Body of pancreas (tissue), 4 donors: Measurements from ENCODE around the gene ADGRB3.

Experiments used
- CTCF ChIP-seq, 7 experiments: fragments of 450-650 bp in 4 of 7; fragments of 200-600 bp in 3 of 7; sonication (generic) in 3 of 7; IDR thresholded peaks; one replicate each; pipeline ENCODE4 v1.5.1; 2016 to 2019; ENCODE audit warnings: antibody characterized with exemption in 7 of 7
- POLR2A ChIP-seq, 3 donors: fragments of 450-650 bp; IDR thresholded peaks; one replicate each; pipeline ENCODE4 v1.6.1; 2016; ENCODE audit warnings: antibody characterized with exemption in 3 of 3, mild to moderate bottlenecking in 2 of 3

GRCh38 chr6:68941345-68941744, 306.3 kb downstream of the ADGRB3 start:
- TF ChIP-seq CTCF (IDR thresholded peaks at IDR 0.05) = no peak
- TF ChIP-seq POLR2A (IDR thresholded peaks at IDR 0.05) = no peak
